HepG2 (cell line): ENCODE results near the gene ST14. TPM values are rescaled to one million over a fixed set of nuclear protein-coding genes. Genes with fewer than 3 reads are reported as not detected.

ENCODE experiments used
- ATAC-seq: fragments of 200-7000 bp; cut with Tn5 transposase; 3 replicates; pipeline ENCODE4 v1.9.1; 2020; ENCODE audit warnings: mild to moderate bottlenecking, moderate library complexity
- BruUV-seq: library from RNA; stranded (reverse); fragments of 400-500 nt; replicated peaks from 2 replicates; lab custom pipeline; 2021; lab: Mats Ljungman, UMichigan
- CTCF ChIA-PET: fragments of 300-600 bp; formaldehyde crosslinking; extraction: SDS; loops from one replicate; lab custom pipeline; 2021; ENCODE audit warnings: low total read pairs, inconsistent platforms, low intra/inter-chr PET ratio; lab: Yijun Ruan, JAX
- POLR2A ChIA-PET: fragments of 350-600 bp; sonication (Branson Sonifier 250); formaldehyde crosslinking; loops from one replicate; lab custom pipeline; 2020; ENCODE audit warnings: antibody characterized with exemption, inconsistent platforms; lab: Yijun Ruan, JAX
- DNase-seq: peaks from one replicate; pipeline ENCODE4 v3.0.0-alpha.2; 2015; ENCODE audit warnings: low spot score
- FAIRE-seq: peaks from 3 replicates; lab custom pipeline; 2011; peaks lifted over from hg19 to GRCh38; lab: Jason Lieb, UNC
- H2AFZ ChIP-seq: one replicate; pipeline ENCODE4 v1.6.1; 2011; ENCODE audit warnings: low read length, inconsistent platforms
- H3K27ac ChIP-seq: fragments of 300-600 bp; 3 replicates; pipeline ENCODE4 v1.8.0; 2011; ENCODE audit warnings: mixed run types, mild to moderate bottlenecking, mixed read lengths, low read length, inconsistent platforms; ENCODE audit not compliant: insufficient read depth; ENCODE audit errors: extremely low read length
- H3K27me3 ChIP-seq, 2 experiments: fragments of 200-600 bp in 1 of 2; 2 replicates in 1 of 2; 3 replicates in 1 of 2; pipeline versions ENCODE4 v1.6.0 to v1.8.0; 2011; ENCODE audit warnings: low read length in 2 of 2, mild to moderate bottlenecking in 2 of 2, moderate library complexity in 2 of 2, inconsistent platforms in 1 of 2; ENCODE audit not compliant: insufficient read depth in 2 of 2, control insufficient read depth in 1 of 2
- H3K36me3 ChIP-seq, 2 experiments: fragments of 200-600 bp in 1 of 2; replicated peaks in 1 of 2; 2 replicates in 1 of 2; 3 replicates in 1 of 2; pipeline versions ENCODE4 v1.5.1 to v1.8.0; 2011; ENCODE audit warnings: low read length in 2 of 2, inconsistent platforms in 1 of 2; ENCODE audit not compliant: insufficient read depth in 2 of 2, control insufficient read depth in 1 of 2
- H3K4me1 ChIP-seq: 2 replicates; pipeline ENCODE4 v1.5.1; 2012; ENCODE audit warnings: low read length, inconsistent platforms; ENCODE audit not compliant: insufficient read depth
- H3K4me2 ChIP-seq: 2 replicates; pipeline ENCODE4 v1.6.0; 2011; ENCODE audit warnings: low read depth, low read length, inconsistent platforms
- H3K4me3 ChIP-seq, 3 experiments: fragments of 200-600 bp in 1 of 3; sonication (generic), shearing (Covaris generic) in 1 of 3; replicated peaks in 1 of 3; 2 replicates each; pipeline ENCODE4 v1.5.1; 2011 to 2016; ENCODE audit warnings: low read length in 3 of 3, inconsistent platforms in 2 of 3, low read depth in 2 of 3, mild to moderate bottlenecking in 2 of 3, control low read depth in 1 of 3, mixed read lengths in 1 of 3; ENCODE audit not compliant: insufficient read depth in 1 of 3
- H3K79me2 ChIP-seq: one replicate; pipeline ENCODE4 v1.6.1; 2011; ENCODE audit warnings: low read length, inconsistent platforms; ENCODE audit not compliant: insufficient read depth
- H3K9ac ChIP-seq: 2 replicates; pipeline ENCODE4 v1.6.0; 2011; ENCODE audit warnings: mild to moderate bottlenecking, low read depth, low read length, inconsistent platforms; ENCODE audit not compliant: insufficient read depth
- H3K9me3 ChIP-seq: 2 replicates; pipeline ENCODE4 v1.5.1; 2012; ENCODE audit warnings: mild to moderate bottlenecking, low read length
- H4K20me1 ChIP-seq: 2 replicates; pipeline ENCODE4 v1.6.0; 2011; ENCODE audit warnings: inconsistent platforms, mild to moderate bottlenecking, low read length, moderate library complexity; ENCODE audit not compliant: insufficient read depth
- ATF7 ChIP-seq, 2 experiments: fragments of 450-650 bp in 1 of 2; sonication (generic) in 1 of 2; formaldehyde crosslinking in 1 of 2; IDR thresholded peaks; 2 replicates each; pipeline versions ENCODE4 v1.4.0 to v1.6.1; 2016 to 2020; ENCODE audit warnings: antibody characterized with exemption in 1 of 2, mild to moderate bottlenecking in 1 of 2, missing genetic modification reagents in 1 of 2
- CREB1 ChIP-seq, 2 experiments: fragments of 450-650 bp in 1 of 2; IDR thresholded peaks; 2 replicates each; pipeline ENCODE4 v1.6.1; 2016 to 2017; ENCODE audit warnings: control low read depth in 1 of 2, mild to moderate bottlenecking in 1 of 2, missing compliant biosample characterization in 1 of 2, missing genetic modification characterization in 1 of 2
- NRL ChIP-seq: sonication (generic); formaldehyde crosslinking; IDR thresholded peaks from 2 replicates; pipeline ENCODE4 v1.5.0; 2020; ENCODE audit warnings: missing genetic modification reagents, mild to moderate bottlenecking, moderate library complexity, borderline replicate concordance
- POLR2G ChIP-seq: fragments of 200-400 bp; formaldehyde crosslinking; IDR thresholded peaks from 2 replicates; pipeline ENCODE4 v1.6.1; 2018; ENCODE audit warnings: mild to moderate bottlenecking, low read depth, low read length, moderate library complexity
- SOX6 ChIP-seq, 2 experiments: fragments of 450-650 bp in 1 of 2; sonication (generic) in 1 of 2; formaldehyde crosslinking in 1 of 2; IDR thresholded peaks; 2 replicates each; pipeline versions ENCODE4 v1.4.0 to v1.6.1; 2017 to 2020; ENCODE audit warnings: antibody characterized with exemption in 1 of 2, mild to moderate bottlenecking in 1 of 2, missing genetic modification reagents in 1 of 2
- ZMYM4 ChIP-seq: sonication (generic); formaldehyde crosslinking; IDR thresholded peaks from 2 replicates; pipeline ENCODE4 v1.8.1; 2023; ENCODE audit warnings: mild to moderate bottlenecking, missing genetic modification reagents
- ZSCAN29 ChIP-seq: sonication (generic); formaldehyde crosslinking; conservative IDR thresholded peaks from 2 replicates; pipeline ENCODE4 v1.4.0; 2020; ENCODE audit warnings: mild to moderate bottlenecking, missing genetic modification reagents
- WGBS: methylation state at CpG from one replicate; pipeline ENCODE4 v1.1.6; 2017; ENCODE audit warnings: low lambda C conversion rate; 5-methylcytosine and 5-hydroxymethylcytosine counted together
- in situ Hi-C: cut with HindIII; loops from 2 replicates; pipeline ENCODE4 v1.10.0; 2017; ENCODE audit warnings: low pct_unique_long_range_greater_than_20kb; ENCODE audit not compliant: extremely low pct_ligation_motif_present
- intact Hi-C: fragments of 100-400 bp; cut with micrococcal nuclease; formaldehyde crosslinking; loops from one replicate; pipeline ENCODE4 v1.10.0; 2022; ENCODE audit not compliant: unreplicated experiment
- polyA plus RNA-seq, 8 experiments: library from polyadenylated mRNA; depleted of rRNA in 3 of 8; stranded (reverse) in 7 of 8; unstranded in 1 of 8; fragments of >200 nt; fragmentation: Illumina TruSeq in 4 of 8; extraction: Trizol in 4 of 8; gene quantifications; 2 replicates each; pipeline versions ENCODE4 v1.2.1 to v1.2.3, GENCODE V29; 2011 to 2016; ENCODE audit warnings: low read depth in 4 of 8, missing spikeins in 1 of 8, mixed read lengths in 1 of 8; ENCODE audit not compliant: insufficient read depth in 1 of 8
- total RNA-seq, 5 experiments: library from RNA; depleted of rRNA; stranded (reverse); fragments of >200 nt; fragmentation: Illumina TruSeq; extraction: Trizol; gene quantifications; 2 replicates each; pipeline ENCODE4 v1.2.3, GENCODE V29; 2016; ENCODE audit warnings: low read depth in 1 of 5
- TF ChIP-seq, protein P1 (sequence below): sonication (generic); formaldehyde crosslinking; IDR thresholded peaks from 2 replicates; pipeline ENCODE4 v1.5.1; 2020; ENCODE audit warnings: mild to moderate bottlenecking, missing genetic modification reagents, moderate library complexity
- TF ChIP-seq, protein P2 (sequence below): sonication (generic); formaldehyde crosslinking; IDR thresholded peaks from 2 replicates; pipeline ENCODE4 v1.9.0; 2022; ENCODE audit warnings: low read depth, missing genetic modification reagents
- TF ChIP-seq, protein P3 (sequence below): sonication (generic); formaldehyde crosslinking; IDR thresholded peaks from 2 replicates; pipeline ENCODE4 v1.9.0; 2022; ENCODE audit warnings: missing genetic modification reagents, mild to moderate bottlenecking, borderline replicate concordance
- TF ChIP-seq, protein P4 (sequence below): sonication (generic); formaldehyde crosslinking; IDR thresholded peaks from 2 replicates; pipeline ENCODE4 v1.5.1; 2020; ENCODE audit warnings: mild to moderate bottlenecking, moderate library complexity, missing genetic modification reagents

ST14 gene
- total and polyA plus RNA-seq, 2 of the 13 experiments (the other 11 are each of a cell fraction or from before 2014, with no cell fraction given): 0.88 to 1.4 TPM

DNA sequence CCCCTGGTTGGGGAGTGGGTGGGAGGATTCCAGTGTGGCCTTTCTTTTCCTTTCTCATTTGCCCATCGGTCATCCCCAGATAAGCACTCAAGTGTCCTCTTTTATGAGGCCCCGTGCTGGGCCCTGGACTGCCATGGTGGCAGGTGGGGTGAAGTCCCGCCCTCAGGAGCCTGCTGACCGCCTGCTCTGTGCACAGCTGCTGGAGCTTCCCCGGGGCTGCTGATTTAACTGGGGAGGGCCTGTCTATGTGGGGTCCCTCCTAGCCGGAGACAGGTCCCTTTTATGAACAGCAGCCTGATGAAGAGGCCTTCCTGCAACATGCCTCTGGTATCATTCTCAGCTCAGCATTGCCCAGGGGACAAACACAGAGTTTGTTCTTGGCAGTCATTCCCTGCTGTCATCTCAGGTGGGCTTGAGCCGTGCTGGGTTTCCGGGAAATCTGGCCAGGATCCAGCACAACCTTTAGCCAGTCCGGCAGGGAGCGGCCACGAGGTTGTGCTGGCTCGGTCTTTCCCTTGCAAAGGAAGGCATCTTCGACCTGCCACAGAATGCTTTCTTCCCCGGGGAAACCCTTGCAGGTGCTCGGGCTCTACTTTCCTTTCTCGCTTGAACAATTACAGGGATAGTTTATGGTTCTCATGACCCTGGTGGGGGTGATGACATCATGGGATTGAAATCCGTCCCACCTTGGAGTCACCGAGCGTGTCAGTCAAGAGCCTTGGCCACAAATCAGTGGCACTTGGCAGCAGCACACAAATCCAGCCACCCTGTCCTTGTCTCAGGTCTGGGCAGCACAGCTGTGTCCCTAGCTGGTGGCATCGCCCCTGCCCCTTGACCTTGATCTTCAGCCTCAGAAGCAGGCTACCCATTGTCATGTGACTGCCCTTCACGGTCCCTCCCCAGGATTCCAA, 20.1 kb downstream of the ST14 start:
- Histone ChIP-seq H3K4me1 (peaks cover 45% of the 10 kb centered on the region), H3K27me3 (no peaks in the 10 kb centered on the region), H4K20me1 (no peaks in the 10 kb centered on the region)
- TF ChIP-seq, protein P1, sequence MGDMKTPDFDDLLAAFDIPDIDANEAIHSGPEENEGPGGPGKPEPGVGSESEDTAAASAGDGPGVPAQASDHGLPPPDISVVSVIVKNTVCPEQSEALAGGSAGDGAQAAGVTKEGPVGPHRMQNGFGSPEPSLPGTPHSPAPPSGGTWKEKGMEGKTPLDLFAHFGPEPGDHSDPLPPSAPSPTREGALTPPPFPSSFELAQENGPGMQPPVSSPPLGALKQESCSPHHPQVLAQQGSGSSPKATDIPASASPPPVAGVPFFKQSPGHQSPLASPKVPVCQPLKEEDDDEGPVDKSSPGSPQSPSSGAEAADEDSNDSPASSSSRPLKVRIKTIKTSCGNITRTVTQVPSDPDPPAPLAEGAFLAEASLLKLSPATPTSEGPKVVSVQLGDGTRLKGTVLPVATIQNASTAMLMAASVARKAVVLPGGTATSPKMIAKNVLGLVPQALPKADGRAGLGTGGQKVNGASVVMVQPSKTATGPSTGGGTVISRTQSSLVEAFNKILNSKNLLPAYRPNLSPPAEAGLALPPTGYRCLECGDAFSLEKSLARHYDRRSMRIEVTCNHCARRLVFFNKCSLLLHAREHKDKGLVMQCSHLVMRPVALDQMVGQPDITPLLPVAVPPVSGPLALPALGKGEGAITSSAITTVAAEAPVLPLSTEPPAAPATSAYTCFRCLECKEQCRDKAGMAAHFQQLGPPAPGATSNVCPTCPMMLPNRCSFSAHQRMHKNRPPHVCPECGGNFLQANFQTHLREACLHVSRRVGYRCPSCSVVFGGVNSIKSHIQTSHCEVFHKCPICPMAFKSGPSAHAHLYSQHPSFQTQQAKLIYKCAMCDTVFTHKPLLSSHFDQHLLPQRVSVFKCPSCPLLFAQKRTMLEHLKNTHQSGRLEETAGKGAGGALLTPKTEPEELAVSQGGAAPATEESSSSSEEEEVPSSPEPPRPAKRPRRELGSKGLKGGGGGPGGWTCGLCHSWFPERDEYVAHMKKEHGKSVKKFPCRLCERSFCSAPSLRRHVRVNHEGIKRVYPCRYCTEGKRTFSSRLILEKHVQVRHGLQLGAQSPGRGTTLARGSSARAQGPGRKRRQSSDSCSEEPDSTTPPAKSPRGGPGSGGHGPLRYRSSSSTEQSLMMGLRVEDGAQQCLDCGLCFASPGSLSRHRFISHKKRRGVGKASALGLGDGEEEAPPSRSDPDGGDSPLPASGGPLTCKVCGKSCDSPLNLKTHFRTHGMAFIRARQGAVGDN (CRISPR knock-in tag): peak; percentile 53
- TF ChIP-seq, protein P2, sequence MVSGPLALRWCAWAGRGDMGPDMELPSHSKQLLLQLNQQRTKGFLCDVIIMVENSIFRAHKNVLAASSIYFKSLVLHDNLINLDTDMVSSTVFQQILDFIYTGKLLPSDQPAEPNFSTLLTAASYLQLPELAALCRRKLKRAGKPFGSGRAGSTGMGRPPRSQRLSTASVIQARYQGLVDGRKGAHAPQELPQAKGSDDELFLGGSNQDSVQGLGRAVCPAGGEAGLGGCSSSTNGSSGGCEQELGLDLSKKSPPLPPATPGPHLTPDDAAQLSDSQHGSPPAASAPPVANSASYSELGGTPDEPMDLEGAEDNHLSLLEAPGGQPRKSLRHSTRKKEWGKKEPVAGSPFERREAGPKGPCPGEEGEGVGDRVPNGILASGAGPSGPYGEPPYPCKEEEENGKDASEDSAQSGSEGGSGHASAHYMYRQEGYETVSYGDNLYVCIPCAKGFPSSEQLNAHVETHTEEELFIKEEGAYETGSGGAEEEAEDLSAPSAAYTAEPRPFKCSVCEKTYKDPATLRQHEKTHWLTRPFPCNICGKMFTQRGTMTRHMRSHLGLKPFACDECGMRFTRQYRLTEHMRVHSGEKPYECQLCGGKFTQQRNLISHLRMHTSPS (CRISPR knock-in tag): peak; percentile 34; the same call in 1 of the 2 replicates
- TF ChIP-seq ZMYM4 (CRISPR knock-in tag) (peak; percentile 43; the same call in 1 of the 2 replicates), ATF7 (IDR thresholded peaks at IDR 0.05) (peak; percentile 80), ATF7 (CRISPR knock-in tag; IDR thresholded peaks at IDR 0.05) (no peak), NRL (CRISPR knock-in tag) (peak; percentile 64; the same call in 1 of the 2 replicates), ZSCAN29 (no peak), SOX6 (IDR thresholded peaks at IDR 0.05) (no peak), SOX6 (CRISPR knock-in tag; IDR thresholded peaks at IDR 0.05) (no peak), CREB1 (IDR thresholded peaks at IDR 0.05) (peak; percentile 36; the same call in 1 of the 2 replicates), CREB1 (CRISPR knock-in tag; IDR thresholded peaks at IDR 0.05) (no peak), POLR2G (no peak)
- TF ChIP-seq, protein P3, sequence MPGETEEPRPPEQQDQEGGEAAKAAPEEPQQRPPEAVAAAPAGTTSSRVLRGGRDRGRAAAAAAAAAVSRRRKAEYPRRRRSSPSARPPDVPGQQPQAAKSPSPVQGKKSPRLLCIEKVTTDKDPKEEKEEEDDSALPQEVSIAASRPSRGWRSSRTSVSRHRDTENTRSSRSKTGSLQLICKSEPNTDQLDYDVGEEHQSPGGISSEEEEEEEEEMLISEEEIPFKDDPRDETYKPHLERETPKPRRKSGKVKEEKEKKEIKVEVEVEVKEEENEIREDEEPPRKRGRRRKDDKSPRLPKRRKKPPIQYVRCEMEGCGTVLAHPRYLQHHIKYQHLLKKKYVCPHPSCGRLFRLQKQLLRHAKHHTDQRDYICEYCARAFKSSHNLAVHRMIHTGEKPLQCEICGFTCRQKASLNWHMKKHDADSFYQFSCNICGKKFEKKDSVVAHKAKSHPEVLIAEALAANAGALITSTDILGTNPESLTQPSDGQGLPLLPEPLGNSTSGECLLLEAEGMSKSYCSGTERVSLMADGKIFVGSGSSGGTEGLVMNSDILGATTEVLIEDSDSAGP (CRISPR knock-in tag): 0 out of 2 replicates have a peak, but pooled peaks have one; percentile 23
- TF ChIP-seq, protein P4, sequence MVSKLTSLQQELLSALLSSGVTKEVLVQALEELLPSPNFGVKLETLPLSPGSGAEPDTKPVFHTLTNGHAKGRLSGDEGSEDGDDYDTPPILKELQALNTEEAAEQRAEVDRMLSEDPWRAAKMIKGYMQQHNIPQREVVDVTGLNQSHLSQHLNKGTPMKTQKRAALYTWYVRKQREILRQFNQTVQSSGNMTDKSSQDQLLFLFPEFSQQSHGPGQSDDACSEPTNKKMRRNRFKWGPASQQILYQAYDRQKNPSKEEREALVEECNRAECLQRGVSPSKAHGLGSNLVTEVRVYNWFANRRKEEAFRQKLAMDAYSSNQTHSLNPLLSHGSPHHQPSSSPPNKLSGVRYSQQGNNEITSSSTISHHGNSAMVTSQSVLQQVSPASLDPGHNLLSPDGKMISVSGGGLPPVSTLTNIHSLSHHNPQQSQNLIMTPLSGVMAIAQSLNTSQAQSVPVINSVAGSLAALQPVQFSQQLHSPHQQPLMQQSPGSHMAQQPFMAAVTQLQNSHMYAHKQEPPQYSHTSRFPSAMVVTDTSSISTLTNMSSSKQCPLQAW (CRISPR knock-in tag): 0 out of 2 replicates have a peak, but pooled peaks have one; percentile 28
- TF ChIP-seq, all 625 proteins: peak for 8
- H3K4me3 ChIP-seq: no peak overlapping the region
- H3K36me3 ChIP-seq: no peaks in the 10 kb centered on the region
- ATAC-seq (no peak), FAIRE-seq (no peak), DNase-seq (no peak)
- H2AFZ ChIP-seq: no peak overlapping the region
- no peak overlapping the region for H3K9ac ChIP-seq
- in situ Hi-C loops (no loop called here), intact Hi-C loops (no loop called here)
- CTCF ChIA-PET: no interaction called here
- no TSS peak for BruUV-seq
- peak overlapping the region; percentile 97 for H3K27ac ChIP-seq
- WGBS: 93% methylated on average over 18 of the region's 21 CpGs
- H3K79me2 ChIP-seq: no peaks in the 10 kb centered on the region
- H3K4me2 ChIP-seq: no peak overlapping the region
- H3K9me3 ChIP-seq: no peaks in the 10 kb centered on the region; the same call in 1 of the 2 replicates
- POLR2A ChIA-PET: interaction anchor here (2.5 kb wide), 2 partner anchors 17 to 35 kb away, joined by 36 to 38 read pairs; no protein-coding TSS in a partner anchor
